ENCODE data around the gene PFN2.
A peak's percentile ranks its signal among the peaks of the same experiment; 100 is the strongest.
"Not testable (repeated sequence)": the region's sequence is repeated elsewhere in the genome, so short reads cannot be mapped to it uniquely, and the experiment has no call there.

PFN2 gene, protein sequence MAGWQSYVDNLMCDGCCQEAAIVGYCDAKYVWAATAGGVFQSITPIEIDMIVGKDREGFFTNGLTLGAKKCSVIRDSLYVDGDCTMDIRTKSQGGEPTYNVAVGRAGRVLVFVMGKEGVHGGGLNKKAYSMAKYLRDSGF

DNA sequence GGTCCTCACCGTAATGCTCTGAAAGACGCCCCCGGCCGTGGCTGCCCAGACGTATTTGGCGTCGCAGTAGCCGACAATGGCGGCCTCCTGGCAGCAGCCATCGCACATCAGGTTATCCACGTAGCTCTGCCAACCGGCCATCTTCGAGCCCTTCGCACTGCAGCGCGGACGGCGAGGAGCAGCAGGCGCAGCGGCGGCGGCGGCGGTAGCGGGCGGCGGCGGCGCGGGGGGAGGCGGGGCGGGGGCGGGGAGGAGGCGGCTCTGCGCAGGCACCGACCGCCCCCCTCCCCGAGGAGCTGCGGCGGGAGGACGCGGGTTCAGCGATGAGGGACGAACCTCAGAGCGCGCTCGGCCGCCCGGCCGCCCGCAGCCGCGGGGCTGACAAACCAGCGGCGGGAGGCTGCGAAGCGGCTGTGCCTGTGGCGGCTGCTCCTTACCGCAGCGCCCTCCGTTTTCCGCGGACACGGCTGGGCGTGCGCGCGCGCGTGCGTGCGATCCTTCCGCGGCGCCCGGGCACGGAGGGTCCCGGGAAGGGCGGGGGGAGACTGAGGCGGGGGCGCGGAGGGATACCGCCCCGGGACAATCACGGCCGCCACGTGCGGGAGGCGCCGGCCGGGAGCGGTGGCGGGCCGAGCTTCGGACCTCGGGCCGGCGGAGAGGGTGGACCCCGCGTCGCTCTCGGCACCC is at the start of gene PFN2:
PFN2 (minus strand) TSS at position 180 of the 687 bp plus-strand sequence; CDS start at position 141, 39 bp downstream.
- peak; percentile 79 for DNase-seq

DNA sequence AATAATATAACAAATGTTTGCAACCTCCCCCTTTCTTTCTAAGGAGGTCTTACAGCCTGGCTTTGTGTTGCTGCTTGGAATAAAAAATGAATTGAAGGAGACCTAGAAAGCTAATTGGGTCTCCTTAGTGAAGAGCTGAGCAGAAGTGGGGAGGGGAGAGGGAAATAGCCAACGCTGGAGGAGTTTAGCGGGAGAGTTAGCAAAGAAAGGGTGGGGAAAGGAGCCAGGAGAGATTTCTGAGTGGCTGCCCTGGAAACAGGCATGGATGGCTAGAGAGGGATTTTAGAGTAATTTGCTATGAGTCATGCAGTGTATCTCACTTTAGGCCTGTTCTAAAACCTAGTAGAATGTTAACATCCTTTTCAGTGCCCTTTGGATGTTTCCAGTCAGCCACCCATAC is 45.2 kb upstream of the PFN2 start:
- no peak for DNase-seq

DNA sequence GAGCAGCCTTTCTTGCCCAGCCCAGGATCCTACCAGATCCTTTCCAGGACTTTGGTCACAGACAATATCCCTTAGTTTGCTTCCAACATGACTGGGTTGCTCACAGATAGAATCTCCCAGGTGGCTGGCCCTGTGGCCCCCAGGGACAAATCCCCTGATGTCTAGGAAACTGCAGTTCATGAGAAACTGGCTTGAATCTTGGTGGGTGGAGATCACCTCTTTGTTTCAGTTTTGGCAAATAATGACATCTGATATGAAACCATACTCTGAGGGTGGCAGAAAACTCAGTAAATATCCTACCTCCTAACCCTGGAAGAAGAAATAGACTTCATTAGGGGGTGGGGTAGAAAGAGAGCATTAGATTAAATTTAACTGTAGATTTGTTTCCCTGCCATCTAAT is 44.1 kb upstream of the PFN2 start:
- no peak for DNase-seq

DNA sequence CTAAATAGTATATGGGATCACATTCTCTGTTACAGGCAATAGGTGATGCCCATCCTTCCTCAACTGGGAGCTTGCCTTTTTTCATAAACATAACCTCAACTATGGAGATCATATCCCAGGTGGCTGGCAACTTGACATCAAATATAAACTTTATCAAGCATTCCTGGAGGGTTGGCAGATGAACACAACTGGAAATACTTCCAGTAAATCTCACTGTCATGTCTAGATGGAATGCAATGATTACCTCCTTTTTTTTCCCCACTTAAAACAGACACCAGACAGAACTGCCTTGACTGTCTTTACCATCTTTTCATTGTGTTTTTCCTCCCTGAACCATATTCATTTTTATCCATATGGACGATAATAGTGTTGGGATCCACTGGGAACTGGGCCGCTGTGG is 43.1 kb upstream of the PFN2 start:
- DNase-seq: no peak

DNA sequence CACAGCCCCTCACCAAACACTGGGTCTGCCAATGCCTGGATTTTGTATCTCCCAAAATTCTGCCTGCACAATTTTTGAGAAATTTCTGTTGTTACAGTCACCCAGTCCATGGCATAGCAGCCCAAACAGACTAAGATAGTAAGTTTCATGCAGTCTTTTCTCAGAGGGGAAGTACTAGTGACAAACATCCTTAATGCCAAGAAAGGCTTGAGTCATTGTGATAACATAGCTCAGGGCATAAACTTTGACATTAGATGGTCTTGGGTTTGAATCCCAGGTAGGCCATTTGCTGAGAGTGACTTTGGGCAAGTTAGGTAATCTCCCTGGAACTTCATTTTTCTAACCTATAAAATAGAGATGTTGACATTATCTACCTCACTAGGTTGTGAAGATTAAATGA is 36.1 kb upstream of the PFN2 start:
- DNase-seq: no peak

DNA sequence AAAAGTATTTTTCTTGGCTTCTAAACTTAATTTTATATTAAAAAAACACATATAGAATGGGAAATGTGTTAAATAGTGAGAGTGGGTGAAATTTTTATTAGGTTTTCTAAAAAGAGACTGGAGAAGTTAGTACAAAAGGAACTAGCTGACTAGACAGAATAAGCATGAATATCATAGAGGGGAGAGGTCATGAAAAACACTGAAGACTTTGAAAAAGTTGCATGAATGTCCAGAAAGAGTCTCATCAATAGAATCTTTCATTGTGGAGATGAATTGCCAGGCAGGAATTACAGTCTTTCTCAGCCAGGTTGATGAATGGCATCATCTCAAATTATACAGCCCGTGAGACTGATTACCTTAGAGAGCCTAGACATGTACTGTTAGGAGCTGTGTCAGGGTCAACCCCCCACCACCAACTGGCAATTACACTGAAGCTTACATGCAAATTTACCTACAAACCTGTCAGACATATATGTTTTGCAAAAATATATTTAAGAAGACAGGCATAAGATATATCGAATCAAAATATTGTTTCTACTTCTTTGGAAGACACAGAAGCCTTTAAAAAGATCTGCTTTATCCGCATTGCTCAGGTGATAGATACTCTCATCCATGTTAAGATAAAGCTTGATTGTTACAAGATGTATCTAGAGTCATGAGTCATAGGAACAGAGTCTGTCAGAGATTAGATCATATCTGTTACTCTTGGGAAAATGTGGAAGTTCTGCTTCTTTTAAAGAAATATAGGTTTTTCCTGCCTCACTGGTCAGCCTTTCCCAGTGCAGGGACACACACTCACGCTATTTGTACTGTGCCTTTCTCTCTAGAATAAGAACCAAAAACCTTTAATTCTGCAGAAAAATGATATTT is 34.8 kb upstream of the PFN2 start:
- no peak for DNase-seq

DNA sequence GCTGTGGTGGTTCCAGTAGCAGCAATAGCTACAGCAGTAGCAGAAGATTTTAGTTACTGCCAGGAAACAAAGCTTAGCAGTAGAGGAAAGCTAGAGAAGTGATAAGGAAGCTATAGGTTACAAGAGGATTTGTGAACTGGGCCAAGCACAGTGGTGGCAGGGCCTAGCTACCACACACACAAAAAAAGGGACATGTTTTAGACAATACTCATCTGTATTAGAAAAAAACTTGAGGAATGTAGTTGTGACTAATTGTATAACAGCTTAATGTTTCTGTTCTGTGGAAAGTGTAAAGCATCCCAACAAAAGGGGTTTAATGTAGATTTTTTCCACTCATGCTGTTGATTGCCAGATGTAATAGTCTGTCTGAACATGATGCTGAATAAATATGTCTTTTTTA is 29.9 kb upstream of the PFN2 start:
- DNase-seq: no peak

DNA sequence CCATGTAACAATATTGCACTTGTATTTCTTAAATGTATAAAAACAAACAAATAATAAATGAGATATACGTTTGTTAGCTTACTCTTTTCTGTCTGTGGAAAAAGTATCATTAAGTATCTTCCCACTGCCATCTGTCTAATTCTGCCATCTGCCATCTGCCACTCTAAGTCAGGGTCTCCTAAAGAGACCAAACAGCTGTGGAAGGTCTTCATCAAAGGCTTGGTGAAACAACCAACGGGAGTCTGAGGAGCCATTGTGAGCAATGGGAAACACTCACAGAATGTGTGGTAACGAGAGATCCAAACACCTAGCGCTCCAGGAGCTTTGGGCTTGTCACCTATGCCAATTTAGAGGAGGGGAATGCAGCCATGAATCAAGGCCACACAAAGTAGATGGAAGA is 28.7 kb upstream of the PFN2 start:
- no peak for DNase-seq

DNA sequence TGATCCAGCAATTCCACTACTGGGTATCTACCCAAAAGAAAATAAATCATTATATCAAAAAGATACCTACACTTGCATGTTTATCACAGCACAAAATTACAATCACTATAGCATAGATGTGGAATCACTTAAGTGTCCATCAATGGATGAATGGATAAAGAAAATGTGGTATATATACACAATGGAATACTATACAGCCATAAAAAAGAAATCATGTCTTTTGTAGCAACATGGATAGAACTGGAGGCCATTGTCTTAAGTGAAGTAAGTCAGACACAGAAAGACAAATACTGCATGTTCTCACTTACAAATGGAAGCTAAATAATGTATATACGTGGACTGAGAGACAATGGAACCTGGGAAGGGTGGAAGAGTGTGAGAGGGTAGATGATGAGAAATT is 28.3 kb upstream of the PFN2 start:
- no peak for DNase-seq

DNA sequence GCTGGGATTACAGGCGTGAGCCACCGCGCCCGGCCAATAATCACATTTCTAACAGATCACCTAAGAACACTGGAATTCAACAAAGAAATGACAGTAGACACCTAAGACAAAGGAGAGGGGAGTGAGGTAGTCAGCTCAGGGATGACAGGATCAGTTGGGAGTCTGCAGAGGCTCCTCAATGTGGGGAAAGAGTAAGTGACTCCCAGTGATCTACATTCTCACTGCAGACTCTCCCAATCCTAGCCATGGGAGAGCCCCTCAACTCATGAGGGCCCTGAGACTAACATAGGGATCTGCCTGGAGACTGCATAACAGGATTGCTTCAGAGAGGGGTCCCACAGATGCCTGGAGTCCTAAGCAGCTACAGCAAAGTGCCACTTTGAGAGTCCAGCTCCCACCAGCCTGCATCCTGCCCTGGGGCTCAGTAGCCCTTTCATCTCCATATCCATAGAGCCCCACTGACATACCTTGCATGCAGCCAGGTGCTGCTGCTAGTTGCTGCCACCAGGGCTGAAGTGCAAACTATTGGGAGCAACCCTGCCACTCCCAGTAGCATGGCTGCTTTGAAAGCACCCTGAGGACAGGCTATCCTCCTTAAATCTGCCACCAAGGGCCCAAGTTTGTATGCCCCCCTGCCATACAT is 21.8 kb upstream of the PFN2 start:
- DNase-seq: no peak

DNA sequence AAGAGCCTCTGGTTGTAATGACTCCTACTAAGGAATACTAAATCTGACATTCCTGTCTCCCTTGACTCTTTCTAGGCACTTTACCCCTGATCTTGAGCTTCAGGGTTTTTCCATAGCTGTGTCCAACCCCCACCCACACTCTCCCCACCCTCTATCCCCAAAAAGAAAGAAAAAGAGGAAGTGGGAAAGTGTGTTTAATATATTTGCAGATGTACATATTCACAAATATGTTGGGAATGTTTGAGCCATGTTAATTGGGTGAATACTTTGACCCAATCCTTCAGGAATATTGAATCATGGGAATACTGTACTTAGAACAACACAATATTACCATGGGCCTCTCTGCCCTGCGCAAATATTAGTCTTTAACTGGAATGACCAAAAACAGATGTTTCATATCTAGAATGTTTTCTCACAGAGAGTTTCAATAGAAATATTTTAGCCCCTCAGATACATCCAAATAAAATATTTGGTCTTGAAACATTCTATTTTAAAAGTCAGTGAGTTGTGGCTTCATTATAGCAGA is 19.8 kb upstream of the PFN2 start:
- DNase-seq: no peak

DNA sequence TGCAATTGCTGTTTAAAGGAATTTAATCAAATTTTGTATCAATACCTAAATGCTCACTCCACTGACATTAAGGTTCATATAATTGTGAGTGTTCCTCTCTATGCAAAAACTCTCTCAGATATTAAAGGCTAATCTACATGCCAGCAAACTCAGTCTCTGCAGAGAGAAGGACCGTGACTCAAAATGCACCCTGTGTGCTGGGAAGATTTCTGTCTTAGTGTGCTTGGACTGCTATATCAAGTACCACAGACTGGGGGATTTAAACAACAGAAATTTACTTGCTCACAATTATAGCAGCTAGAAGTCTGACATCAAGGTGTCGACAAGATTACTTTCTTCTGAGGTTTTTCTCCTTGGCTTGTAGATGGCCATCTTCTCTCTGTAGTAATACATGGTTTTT is 18.6 kb upstream of the PFN2 start:
- DNase-seq: no peak

DNA sequence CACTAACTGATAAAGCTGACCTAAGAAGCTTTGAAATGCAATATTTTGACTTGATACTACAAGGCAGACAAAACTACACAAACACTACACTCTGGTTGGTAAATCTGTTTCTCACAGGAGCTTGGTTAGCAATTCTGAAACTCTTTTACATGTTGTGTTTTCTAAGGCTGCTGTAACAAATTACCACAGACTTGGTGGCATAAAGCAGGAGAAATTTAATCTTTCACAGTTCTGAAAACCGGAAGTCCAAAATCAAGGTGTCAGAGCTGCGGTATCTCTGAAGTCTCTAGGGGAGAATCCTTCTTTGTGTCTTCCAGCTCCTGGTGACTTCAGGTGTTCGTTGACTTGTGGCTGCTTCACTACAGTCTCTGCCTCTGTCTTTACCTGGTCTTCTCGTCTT is 12.9 kb upstream of the PFN2 start:
- DNase-seq: no peak

DNA sequence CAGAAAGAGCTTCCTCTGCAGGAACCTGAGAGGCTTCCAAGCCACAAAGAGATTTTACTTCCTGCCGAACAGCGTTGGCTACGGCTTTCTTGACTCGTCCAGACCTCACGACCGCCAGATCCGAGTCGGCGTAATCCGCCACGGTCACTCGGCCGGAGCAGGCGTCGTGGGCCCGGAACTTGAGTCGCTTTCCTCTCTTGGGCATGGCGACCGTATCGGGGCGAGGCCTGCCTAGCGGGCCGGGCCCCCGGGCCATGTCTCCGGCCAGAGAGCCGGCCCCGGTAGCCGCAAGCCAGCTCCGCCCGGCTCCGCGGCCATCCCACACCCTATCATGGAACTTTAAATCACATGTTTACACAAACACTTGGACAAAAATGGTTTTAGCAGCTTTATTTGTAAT is 12.4 kb upstream of the PFN2 start:
- not testable (repeated sequence) for DNase-seq

DNA sequence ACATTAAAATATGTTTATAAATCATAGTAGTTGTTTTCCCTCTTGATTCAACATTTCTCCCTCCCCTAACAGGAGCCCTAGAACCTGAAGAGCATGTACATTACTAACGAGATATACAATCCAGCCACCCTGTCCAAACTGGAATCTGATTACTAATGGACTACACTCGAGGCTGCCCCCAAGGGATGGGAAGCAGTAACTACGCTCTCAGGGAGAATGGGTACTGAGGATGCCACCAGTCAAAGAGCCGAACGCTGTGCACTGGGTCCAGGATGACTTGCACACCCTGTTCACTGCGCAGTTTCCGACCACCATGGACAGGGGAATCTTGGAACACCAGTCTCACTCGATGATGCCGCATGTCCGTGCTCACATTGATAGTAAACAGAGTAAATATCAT is 11.3 kb upstream of the PFN2 start:
- not testable (repeated sequence) for DNase-seq

DNA sequence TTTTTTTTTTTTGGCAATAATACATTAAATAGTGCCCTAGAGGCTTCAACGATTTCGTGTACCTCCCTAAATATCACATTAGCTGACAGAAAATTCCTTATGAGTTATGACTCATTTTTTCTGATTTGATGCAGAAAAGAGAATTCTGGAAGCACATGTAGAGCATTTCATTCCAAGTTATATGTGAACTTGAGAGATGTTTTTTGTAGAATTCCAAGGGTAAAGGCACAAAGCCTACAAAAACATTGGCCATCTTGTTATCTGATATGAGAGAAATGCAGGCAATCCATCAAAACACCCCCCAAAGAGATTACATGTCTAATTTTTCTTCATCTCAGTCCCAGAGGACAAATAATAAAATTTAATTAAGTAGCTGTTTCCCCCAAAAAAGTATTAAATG is 6.7 kb upstream of the PFN2 start:
- DNase-seq: no peak

DNA sequence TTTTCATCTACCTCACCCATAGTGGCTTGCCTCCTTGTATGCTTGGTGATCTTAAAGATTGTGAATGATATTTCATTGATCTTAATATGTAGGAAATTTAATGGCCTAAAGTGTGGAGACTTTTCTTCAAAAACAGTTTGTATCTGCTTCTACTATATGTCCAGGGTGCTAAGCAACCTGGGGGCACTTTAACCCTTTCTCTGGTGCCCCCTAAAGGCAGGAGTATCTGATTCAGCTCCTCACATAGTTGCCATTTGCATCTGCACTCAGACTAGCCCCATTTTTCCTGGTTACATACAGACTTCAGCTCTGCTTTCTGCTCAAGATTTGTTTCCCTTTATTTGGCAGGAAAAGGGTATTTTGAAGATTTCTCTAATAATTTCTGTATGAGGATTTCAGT is 5.2 kb upstream of the PFN2 start:
- no peak for DNase-seq

DNA sequence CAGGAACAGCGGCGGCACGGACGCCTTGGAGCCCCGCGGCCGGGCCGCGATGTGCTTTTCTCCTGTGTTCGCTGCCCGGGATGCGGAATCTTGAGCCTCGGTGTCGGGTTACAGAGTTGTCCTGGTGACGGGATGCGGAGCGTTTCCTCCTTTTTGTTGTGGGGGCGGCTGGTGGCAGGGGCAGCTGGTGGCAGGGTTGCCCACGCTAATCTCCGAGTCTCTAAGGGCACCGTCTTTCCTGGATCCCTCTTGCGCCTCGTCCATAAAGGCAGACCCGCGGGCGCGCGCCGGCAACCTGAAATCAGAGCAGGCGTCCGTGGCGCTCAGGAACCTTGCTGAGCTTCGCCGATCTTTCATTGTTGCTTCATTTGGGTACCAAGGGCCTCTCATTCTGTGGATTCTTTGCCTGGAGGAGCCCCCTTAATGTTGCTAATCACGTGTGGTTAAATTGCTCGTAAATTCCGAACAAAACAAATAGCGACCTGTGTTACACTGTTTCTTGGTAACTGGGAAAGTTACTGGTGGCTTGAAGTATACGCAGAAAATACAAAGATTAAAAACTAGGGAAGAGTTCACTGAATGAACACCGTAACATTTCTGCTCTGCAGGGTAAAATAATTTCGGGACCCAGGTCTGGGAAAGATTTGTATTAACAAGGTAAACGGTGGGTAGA is 844 bp upstream of the PFN2 start:
- DNase-seq: peak; percentile 73

DNA sequence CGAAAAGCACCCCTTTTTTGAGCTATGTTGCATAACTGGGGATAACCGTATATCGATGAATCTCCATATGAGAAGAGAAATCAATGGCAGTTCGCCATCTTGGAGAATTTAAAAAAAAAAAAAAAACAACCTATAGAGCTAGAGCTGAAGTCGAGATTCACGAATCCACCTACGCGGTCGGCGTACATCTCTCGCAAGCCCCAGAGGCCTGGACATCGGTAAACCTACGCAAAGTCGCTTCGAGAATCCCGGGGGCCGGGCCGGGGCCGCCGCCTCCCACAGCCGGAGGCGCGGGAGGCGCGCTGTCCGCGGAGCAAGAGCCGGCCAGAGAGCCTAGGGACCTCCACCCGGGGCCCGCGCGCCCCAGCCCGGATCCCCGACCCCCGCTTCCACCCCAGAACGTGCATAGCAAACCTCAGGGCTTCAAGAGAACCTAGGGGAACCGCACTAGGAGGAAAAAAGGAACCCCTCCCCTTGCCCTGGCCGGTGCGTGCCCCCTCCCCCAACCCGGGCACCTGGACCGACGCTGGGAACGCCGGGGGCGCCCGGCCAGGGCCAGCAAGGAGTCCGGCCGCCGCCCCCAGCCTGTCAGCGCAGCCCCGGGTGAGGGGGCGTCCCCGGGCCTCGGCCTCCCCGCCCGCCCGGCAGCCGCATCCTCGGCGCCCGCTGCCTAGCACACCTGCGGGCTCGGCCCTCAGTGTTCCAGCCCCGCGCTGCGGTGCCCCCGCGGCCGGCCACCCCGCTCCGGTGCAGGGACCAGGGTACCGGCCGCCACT is 567 bp downstream of the PFN2 start:
- peak; percentile 87 for DNase-seq

DNA sequence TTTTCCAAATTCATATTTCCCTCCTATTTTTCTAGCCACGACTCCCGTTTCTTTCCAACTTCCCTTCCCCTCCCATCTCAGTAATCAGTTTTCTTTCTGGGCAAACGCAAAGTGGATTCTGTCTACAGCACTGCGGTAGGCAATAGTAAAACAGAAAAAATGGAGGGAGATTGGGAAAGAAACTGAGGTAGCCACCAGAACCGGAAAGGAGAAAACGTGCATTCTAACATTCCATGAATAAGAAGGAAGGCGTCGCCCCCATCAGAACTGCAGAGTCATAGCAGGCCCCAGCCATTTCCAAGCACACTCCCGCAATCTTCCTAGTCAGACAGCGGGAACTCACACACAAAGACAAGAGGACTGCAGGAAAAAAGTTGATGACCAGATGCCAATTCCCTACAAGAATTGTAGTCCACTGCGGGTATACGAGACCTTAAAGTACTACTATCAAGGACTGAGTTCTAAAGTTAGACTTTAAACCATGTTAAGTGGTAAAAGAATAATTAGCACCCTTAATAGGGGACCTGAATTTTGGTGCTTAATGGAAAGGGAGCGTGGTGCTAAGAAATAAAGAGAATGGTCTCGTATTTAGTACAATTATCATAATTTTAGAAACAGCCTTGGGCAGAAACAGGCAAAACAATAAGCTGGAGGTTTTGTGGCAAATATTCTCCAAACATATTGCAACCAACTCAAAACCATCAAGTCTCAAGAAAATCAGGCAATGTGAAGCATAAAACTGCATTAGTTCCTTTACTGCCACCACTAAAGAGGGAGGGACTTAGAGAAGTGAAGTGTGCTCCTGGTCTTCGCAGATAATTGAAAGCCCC is 1.4 kb downstream of the PFN2 start:
- no peak for DNase-seq

DNA sequence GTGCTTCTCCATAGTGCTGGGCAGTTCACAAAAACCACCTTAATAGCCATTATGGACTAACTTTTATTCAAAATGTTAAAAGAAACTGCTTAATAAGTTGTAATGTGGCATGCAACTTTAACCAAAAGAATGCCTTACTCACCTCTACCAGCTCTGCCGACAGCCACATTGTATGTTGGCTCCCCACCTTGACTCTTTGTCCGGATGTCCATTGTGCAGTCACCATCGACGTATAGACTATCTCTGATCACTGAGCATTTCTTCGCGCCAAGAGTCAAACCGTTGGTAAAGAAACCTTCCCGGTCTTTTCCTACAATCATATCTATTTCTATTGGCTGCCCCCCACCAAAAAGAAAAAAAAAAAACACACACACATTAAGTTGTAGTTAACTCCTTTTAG is 2.5 kb downstream of the PFN2 start:
- DNase-seq: no peak

Measured in activated CD8-positive, alpha-beta memory T cell treated with anti-CD3 and anti-CD28 coated beads for 24 hours (primary cell).